ENCODE measurements around the gene NPIPB2.

DNA sequence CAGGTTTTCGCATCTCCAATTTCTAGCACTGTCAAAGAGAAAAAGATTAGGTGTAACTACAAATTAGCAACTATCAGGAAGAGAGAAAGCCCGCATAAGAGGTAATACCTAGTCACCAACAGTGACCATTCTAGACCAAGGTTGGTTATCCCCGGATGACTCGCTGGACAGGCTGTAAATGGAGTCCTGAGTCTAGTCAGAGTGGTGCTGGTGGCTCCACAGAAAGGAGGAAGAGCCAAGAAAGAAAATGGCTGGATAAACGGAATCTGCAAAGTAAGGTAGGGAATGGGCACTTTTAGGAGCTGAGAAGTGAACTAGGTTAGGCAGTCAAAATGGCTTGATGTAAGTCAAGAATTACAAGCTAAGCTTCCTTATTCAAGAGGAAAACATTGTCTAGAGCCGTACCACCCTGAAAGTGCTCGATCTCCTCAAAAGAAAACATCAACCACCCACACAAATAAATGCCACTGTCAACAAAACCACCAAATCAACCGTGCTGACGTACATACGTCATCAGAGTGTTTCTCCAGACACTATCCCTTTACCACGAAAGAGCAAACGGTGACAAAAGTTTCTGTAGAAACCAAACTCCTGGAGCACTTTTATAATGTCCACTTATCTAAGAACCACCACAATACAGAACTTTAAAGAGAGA is 28.3 kb downstream of the NPIPB2 start:
- TF ChIP-seq, protein P1, sequence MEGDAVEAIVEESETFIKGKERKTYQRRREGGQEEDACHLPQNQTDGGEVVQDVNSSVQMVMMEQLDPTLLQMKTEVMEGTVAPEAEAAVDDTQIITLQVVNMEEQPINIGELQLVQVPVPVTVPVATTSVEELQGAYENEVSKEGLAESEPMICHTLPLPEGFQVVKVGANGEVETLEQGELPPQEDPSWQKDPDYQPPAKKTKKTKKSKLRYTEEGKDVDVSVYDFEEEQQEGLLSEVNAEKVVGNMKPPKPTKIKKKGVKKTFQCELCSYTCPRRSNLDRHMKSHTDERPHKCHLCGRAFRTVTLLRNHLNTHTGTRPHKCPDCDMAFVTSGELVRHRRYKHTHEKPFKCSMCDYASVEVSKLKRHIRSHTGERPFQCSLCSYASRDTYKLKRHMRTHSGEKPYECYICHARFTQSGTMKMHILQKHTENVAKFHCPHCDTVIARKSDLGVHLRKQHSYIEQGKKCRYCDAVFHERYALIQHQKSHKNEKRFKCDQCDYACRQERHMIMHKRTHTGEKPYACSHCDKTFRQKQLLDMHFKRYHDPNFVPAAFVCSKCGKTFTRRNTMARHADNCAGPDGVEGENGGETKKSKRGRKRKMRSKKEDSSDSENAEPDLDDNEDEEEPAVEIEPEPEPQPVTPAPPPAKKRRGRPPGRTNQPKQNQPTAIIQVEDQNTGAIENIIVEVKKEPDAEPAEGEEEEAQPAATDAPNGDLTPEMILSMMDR (IDR thresholded peaks at IDR 0.05), result no peak
- TF ChIP-seq POLR2A (IDR thresholded peaks at IDR 0.05), result no peak
